HL-60 (cell line): ENCODE data around the gene EEA1.

ENCODE experiments used
- DNase-seq, 2 experiments: peaks; one replicate each; pipeline ENCODE4 v3.0.0-alpha.2; 2010 to 2020; ENCODE audit warnings: low read depth in 1 of 2, low spot score in 1 of 2
- H3K27ac ChIP-seq: fragments of 250-450 bp; sonication (Bioruptor Pico); replicated peaks from 2 replicates; pipeline ENCODE4 v1.5.1; 2020; ENCODE audit warnings: mild to moderate bottlenecking, moderate library complexity
- H3K27me3 ChIP-seq: fragments of 250-450 bp; sonication (Bioruptor Pico); 2 replicates; pipeline ENCODE4 v1.5.1; 2021; ENCODE audit warnings: mild to moderate bottlenecking, moderate library complexity; ENCODE audit not compliant: insufficient read depth, poor library complexity, severe bottlenecking
- H3K4me3 ChIP-seq: replicated peaks from 2 replicates; pipeline ENCODE4 v1.5.1; 2011; ENCODE audit warnings: mild to moderate bottlenecking, control low read depth, low read length; ENCODE audit not compliant: insufficient read depth
- CTCF ChIP-seq: IDR thresholded peaks from one replicate; pipeline ENCODE4 v1.5.1; 2011; ENCODE audit warnings: low read length, control low read depth, inconsistent platforms; ENCODE audit not compliant: insufficient read depth
- GABPA ChIP-seq: IDR thresholded peaks from 2 replicates; pipeline ENCODE4 v1.6.1; 2012; ENCODE audit warnings: low read depth
- POLR2AphosphoS5 ChIP-seq: IDR thresholded peaks from 2 replicates; pipeline ENCODE4 v1.6.1; 2012; ENCODE audit warnings: low read depth
- REST ChIP-seq: IDR thresholded peaks from 2 replicates; pipeline ENCODE4 v1.6.1; 2012; ENCODE audit warnings: low read depth; ENCODE audit not compliant: insufficient replicate concordance
- SPI1 ChIP-seq: IDR thresholded peaks from 2 replicates; pipeline ENCODE4 v1.6.1; 2012; ENCODE audit warnings: low read depth, mild to moderate bottlenecking, borderline replicate concordance

Gene EEA1

GRCh38 chr12:92871116-92871515, 58.0 kb downstream of the EEA1 start:
- TF ChIP-seq GABPA (no peak), CTCF (no peak), POLR2AphosphoS5 (no peak), SPI1 (no peak), REST (no peak)
- Histone ChIP-seq H3K4me3 (no peak overlapping the region), H3K27ac (no peak overlapping the region), H3K27me3 (no peaks in the 10 kb centered on the region)
- no peak for DNase-seq

GRCh38 chr12:92866418-92866817, 62.7 kb downstream of the EEA1 start:
- no peak for TF ChIP-seq REST
- TF ChIP-seq CTCF: no peak
- TF ChIP-seq POLR2AphosphoS5: no peak
- no peak for TF ChIP-seq SPI1
- no peak for TF ChIP-seq GABPA
- H3K27ac ChIP-seq: no peak overlapping the region
- H3K4me3 ChIP-seq: no peak overlapping the region
- DNase-seq: no peak
- no peaks in the 10 kb centered on the region for H3K27me3 ChIP-seq

- no peak overlapping the region for H3K27ac ChIP-seq
- TF ChIP-seq SPI1: no peak
- H3K4me3 ChIP-seq: no peak overlapping the region
- no peaks in the 10 kb centered on the region for H3K27me3 ChIP-seq
- DNase-seq: no peak
Measured at GRCh38 chr12:92863251-92863650, 65.8 kb downstream of the EEA1 start.

- TF ChIP-seq POLR2AphosphoS5 (no peak), CTCF (no peak), SPI1 (no peak)
Measured at GRCh38 chr12:92861381-92861780, 67.7 kb downstream of the EEA1 start.

More at GRCh38 chr12:92861381-92861780, 67.7 kb downstream of the EEA1 start:
- Histone ChIP-seq H3K27ac (no peak overlapping the region), H3K27me3 (no peaks in the 10 kb centered on the region), H3K4me3 (no peak overlapping the region)
- no peak for DNase-seq
